SK-N-MC (cell line): ENCODE results near the gene SLC2A11.
A peak's percentile ranks its signal among the peaks of the same experiment; 100 is the strongest.

Experiments used
- DNase-seq: peaks from one replicate; pipeline ENCODE4 v3.0.0-alpha.2; 2011; ENCODE audit warnings: low read depth, low spot score
- H3K27ac ChIP-seq: fragments of 200-600 bp; sonication (generic); 2 replicates; pipeline ENCODE4 v1.5.1; 2016; ENCODE audit warnings: mixed run types
- H3K36me3 ChIP-seq: fragments of 200-600 bp; sonication (generic); 2 replicates; pipeline ENCODE4 v1.6.1; 2017; ENCODE audit warnings: antibody characterized with exemption, low read length, mixed read lengths; ENCODE audit not compliant: insufficient read depth
- H3K4me3 ChIP-seq: fragments of 200-600 bp; sonication (generic); 2 replicates; pipeline ENCODE4 v1.5.1; 2016
- H3K9ac ChIP-seq: fragments of 200-600 bp; sonication (generic); 2 replicates; pipeline ENCODE4 v1.8.0; 2017; ENCODE audit warnings: mixed run types, mixed read lengths; ENCODE audit not compliant: insufficient read length
- H3K9me3 ChIP-seq: fragments of 200-600 bp; sonication (generic); 2 replicates; pipeline ENCODE4 v1.6.1; 2017; ENCODE audit warnings: low read depth, mild to moderate bottlenecking, antibody characterized with exemption, low read length, moderate library complexity, mixed read lengths
- EZH2 ChIP-seq: fragments of 200-600 bp; sonication (generic); IDR thresholded peaks from one replicate; pipeline ENCODE4 v1.6.1; 2017; ENCODE audit warnings: antibody characterized with exemption
- FOXP2 ChIP-seq: optimal IDR thresholded peaks from 2 replicates; pipeline ENCODE3; 2011; ENCODE audit warnings: mild to moderate bottlenecking, moderate library complexity; ENCODE audit not compliant: insufficient read depth; ENCODE audit errors: extremely low read length, control extremely low read depth
- POLR2AphosphoS5 ChIP-seq: IDR thresholded peaks from 2 replicates; pipeline ENCODE4 v1.6.1; 2012; ENCODE audit warnings: mild to moderate bottlenecking, low read depth, low read length, borderline replicate concordance

Gene SLC2A11

GRCh38 chr22:23893121-23893944, 35.7 kb downstream of the SLC2A11 start:
- H3K9me3 ChIP-seq, result no peaks in the 10 kb centered on the region
- DNase-seq, result no peak
- TF ChIP-seq POLR2AphosphoS5 (no peak), FOXP2 (no peak), EZH2 (no peak)
- peak overlapping the region; percentile 92 for H3K9ac ChIP-seq
- peaks cover 29% of the 10 kb centered on the region for H3K36me3 ChIP-seq
- H3K4me3 ChIP-seq, result peak overlapping the region; percentile 99
- H3K27ac ChIP-seq, result peak overlapping the region; percentile 71

- Histone ChIP-seq H3K9me3 (no peaks in the 10 kb centered on the region), H3K4me3 (peak within 1 kb of the TSS; percentile 99), H3K9ac (peak within 1 kb of the TSS; percentile 92), H3K27ac (peak within 1 kb of the TSS; percentile 84), H3K36me3 (peaks cover 29% of the 10 kb centered on the region)
- no peak for TF ChIP-seq EZH2
- peak; percentile 95 for TF ChIP-seq POLR2AphosphoS5
- peak; percentile 86 for TF ChIP-seq FOXP2
- DNase-seq, result peak; percentile 26
These were observed 36.5 kb downstream of the SLC2A11 start, which contains the start of gene MIF for GRCh38 chr22:23893945-23894709. Gene MIF (plus strand): TSS chr22:23894383. CDS start chr22:23894475, 92 bp downstream.

GRCh38 chr22:23894710-23895598, 37.3 kb downstream of the SLC2A11 start:
- DNase-seq, result no peak
- Histone ChIP-seq H3K36me3 (peaks cover 29% of the 10 kb centered on the region), H3K4me3 (peak overlapping the region; percentile 99), H3K9ac (peak overlapping the region; percentile 92), H3K27ac (peak overlapping the region; percentile 84), H3K9me3 (no peaks in the 10 kb centered on the region)
- TF ChIP-seq EZH2 (no peak), POLR2AphosphoS5 (no peak; the same call in 1 of the 2 replicates), FOXP2 (no peak)

GRCh38 chr22:23895599-23896144, 38.0 kb downstream of the SLC2A11 start:
- Histone ChIP-seq H3K27ac (peak overlapping the region; percentile 84; the same call in 1 of the 2 replicates), H3K36me3 (peaks cover 29% of the 10 kb centered on the region), H3K4me3 (peak overlapping the region; percentile 99), H3K9ac (peak overlapping the region; percentile 92), H3K9me3 (no peaks in the 10 kb centered on the region)
- TF ChIP-seq POLR2AphosphoS5, result no peak
- no peak for TF ChIP-seq EZH2
- no peak for TF ChIP-seq FOXP2
- no peak for DNase-seq

- H3K4me3 ChIP-seq, result peak overlapping the region; percentile 99
- no peak overlapping the region; the same call in 1 of the 2 replicates for H3K27ac ChIP-seq
- no peaks in the 10 kb centered on the region for H3K9me3 ChIP-seq
- no peak overlapping the region for H3K9ac ChIP-seq
- TF ChIP-seq EZH2 (no peak), POLR2AphosphoS5 (no peak), FOXP2 (no peak)
- H3K36me3 ChIP-seq, result peaks cover 29% of the 10 kb centered on the region
- no peak for DNase-seq
These were observed 38.5 kb downstream of the SLC2A11 start for GRCh38 chr22:23896166-23896522.

GRCh38 chr22:23896523-23897186, 39.0 kb downstream of the SLC2A11 start:
- peaks cover 29% of the 10 kb centered on the region for H3K36me3 ChIP-seq
- H3K4me3 ChIP-seq, result no peak overlapping the region
- no peak overlapping the region for H3K9ac ChIP-seq
- no peak for DNase-seq
- TF ChIP-seq EZH2 (no peak), FOXP2 (no peak), POLR2AphosphoS5 (peak; percentile 12; the same call in 1 of the 2 replicates)
- no peaks in the 10 kb centered on the region for H3K9me3 ChIP-seq
- H3K27ac ChIP-seq, result no peak overlapping the region

- peak; percentile 4; the same call in 1 of the 2 replicates for TF ChIP-seq POLR2AphosphoS5
- no peak for TF ChIP-seq EZH2
- Histone ChIP-seq H3K4me3 (no peak overlapping the region), H3K9me3 (no peaks in the 10 kb centered on the region), H3K27ac (no peak overlapping the region), H3K9ac (no peak overlapping the region), H3K36me3 (peaks cover 29% of the 10 kb centered on the region)
- DNase-seq, result no peak
These were observed 39.6 kb downstream of the SLC2A11 start for GRCh38 chr22:23897320-23897719.
